GM18861 (cell line): ENCODE results near the gene ERI3.

Source experiments
- ATAC-seq: cut with Tn5 transposase; IDR thresholded peaks from one replicate; pipeline ENCODE4 v1.9.1; 2021; ENCODE audit not compliant: unreplicated experiment

The ERI3 gene

GRCh38 chr1:44263568-44264450, 91.2 kb downstream of the ERI3 start:
- ATAC-seq = no peak

GRCh38 chr1:44262816-44263567, 92.1 kb downstream of the ERI3 start:
- no peak for ATAC-seq

DNA sequence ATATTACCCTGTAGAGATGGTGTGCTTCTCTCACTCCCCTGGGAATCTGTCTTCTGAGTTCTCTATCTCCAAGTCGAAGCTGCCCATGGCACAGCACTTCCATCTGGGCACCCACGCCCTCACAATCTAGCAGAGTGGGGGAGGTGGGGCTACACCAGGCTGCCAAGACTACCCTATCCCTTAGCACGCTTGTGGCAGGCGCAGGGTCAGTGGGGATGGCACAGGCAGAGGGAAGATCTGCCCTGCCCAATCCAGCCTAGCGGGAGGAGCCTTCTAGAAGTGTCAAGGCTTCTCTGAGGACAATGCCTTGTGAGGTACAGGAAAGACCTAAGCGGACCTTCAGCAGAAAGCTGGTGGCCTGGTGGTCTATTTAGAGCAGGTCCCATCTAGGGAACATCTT, 92.6 kb downstream of the ERI3 start:
- ATAC-seq = no peak

- no peak for ATAC-seq
Observed at GRCh38 chr1:44261962-44262361, 93.1 kb downstream of the ERI3 start.

DNA sequence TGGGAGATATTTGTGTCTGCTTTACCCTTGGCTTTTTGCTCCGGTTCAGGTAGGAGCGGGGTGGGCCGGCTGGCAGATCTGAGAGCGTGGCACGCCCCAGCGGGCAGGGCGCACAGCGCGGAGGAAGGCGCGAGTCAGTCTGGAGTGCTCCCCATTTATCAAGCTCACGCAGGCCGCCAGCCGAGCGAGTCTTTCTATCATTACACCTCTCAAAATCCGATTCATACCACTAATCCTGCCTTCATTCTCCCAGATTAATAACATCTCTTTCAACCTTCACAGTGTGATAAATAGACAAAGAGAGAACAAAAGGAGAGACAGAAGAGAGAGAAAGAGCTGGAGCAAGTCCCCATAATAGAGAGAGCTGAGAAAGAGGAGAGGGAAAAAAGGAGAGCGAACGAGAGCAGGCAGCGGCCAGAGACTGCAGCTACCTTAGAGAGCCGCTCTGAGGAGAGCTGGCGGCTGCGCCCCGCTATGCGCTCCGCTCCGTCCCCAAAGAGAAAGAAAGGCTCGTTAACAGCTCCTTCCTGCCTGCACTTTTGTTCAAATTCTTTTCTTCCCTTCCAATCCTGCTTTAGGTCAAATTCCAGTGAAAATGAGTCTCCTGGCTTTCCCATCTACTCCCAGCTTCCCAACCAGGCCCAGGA, 93.8 kb downstream of the ERI3 start:
- no peak for ATAC-seq

DNA sequence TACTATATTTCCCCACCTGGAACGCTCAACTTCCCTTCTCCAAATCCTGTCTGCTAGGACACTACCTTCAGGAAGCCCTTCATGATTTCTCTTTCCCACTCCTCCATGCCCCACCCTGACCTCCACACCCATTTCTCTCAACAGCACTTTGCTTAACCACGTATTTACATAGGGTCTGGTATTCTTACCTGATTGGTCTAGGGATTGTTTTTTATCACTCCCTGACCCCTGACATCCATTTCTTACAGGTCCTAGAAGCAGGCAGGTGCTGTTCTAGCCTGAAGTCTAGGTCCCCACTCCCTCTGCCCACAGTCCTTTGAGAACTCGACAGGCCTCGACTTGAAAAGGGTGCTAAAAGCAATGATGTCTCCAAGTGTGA, 94.3 kb downstream of the ERI3 start:
- no peak for ATAC-seq

- ATAC-seq = no peak
Observed at GRCh38 chr1:44259090-44259489, 96.0 kb downstream of the ERI3 start.

GRCh38 chr1:44256762-44257554, 98.1 kb downstream of the ERI3 start:
- ATAC-seq = no peak

- no peak for ATAC-seq
Observed at GRCh38 chr1:44254392-44254910, 100.6 kb downstream of the ERI3 start.

DNA sequence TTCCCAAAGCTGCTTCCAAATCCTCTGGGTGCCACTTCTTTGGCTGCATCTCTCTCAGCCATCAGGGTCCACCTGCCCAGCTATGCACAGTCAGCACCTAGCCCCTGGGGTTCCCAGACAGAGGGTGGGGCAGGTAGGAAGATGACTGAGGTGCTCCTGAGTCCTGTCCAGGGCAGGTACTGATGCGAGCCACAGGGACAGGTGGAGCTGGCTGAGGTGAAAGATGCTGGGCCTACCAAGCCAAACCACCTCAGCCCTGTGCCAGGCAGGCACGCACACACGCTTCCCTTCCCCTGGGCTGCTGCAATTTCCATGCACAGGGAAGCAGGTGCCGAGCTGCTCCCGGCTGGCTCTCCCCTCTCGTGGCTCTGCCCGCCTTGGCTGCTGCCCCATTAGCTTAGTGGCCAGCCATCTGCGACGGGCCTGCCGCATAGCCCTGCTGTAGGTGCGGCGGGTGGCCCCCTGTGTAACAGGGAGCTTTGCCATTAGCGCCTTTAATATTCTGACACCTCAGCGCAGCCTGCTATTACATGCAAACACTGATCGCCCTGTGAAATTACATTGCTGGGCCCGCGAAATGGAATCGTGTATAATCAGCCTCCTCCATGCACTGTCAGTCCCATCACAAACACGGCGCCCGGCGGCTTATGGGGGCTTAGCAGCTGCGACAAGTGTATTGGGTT, 102.9 kb downstream of the ERI3 start:
- no peak for ATAC-seq

- no peak for ATAC-seq
Observed at GRCh38 chr1:44251486-44251885, 103.6 kb downstream of the ERI3 start.

- ATAC-seq = no peak
Observed at GRCh38 chr1:44250068-44250781, 104.8 kb downstream of the ERI3 start.

DNA sequence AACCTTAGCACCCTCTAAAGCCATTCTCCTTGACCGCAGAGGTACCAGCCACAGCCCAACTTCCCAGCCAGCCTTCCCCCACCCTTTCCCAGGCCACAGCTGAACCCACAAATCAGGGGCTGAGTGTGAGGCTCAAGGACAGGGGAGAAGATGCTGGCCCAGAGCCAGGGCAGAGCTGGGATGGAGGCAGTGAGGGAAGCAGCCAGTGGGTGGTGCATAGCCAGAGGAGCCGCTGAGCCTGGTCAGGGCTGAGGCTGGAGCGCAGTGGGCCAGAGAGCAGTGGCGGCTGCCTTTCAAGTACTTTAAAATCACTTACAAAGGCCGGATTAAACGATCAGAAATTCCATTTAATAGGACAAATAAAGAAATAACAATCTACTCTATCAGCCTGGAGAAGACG, 105.5 kb downstream of the ERI3 start:
- no peak for ATAC-seq

GRCh38 chr1:44246806-44247205, 108.3 kb downstream of the ERI3 start:
- no peak for ATAC-seq

DNA sequence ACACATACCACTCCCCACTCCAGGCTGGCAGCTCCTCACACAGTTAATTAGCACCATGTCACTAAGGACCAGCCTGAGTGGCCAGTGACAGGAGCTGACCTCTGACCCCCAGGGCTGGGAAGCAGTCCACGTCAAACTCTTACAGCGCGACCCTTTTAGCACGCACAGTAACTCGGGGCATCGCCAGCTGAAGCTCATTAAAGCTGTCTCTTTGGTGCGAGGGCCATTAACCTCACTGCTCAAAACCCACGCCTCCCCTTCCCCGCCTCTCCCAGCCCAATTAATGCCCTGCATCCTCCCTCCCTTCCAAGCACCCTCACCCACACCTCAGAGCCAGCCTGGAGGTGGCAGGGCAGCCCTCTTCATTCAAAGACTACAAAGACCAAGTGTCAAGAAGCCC, 110.1 kb downstream of the ERI3 start:
- ATAC-seq = no peak

DNA sequence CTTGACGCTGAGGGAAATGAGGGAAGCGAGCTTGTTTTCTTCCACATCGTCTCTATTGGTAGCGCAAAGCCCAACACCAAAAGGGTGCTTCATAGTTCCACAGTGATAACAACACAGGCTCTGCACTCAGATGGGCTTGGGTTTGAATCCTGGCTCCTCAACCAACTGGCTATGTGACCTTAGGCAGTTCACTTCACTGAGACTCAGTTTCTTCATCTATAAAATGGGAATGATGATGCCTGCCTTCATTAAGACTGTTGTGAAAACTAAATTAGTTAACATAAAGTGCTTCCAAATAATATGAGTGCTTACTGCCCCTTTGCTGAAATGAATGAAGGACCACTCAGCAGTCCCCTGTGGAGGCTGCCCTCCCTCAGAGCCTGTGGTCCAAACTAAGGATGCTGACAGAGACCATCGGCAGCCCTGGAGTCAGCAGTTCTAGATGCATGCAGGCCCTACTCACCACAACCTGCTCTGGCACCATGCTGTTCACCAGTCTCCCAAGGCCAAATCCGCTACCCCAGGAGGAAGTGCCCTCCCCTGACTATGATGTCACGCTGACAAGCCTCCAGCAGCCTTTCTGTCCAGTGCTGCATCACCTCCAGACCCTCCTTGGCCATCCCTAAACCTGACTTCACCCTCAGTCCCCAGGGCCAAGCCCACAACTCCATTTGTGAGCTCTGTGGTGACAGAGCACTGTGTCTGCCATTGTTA, 111.1 kb downstream of the ERI3 start:
- no peak for ATAC-seq

DNA sequence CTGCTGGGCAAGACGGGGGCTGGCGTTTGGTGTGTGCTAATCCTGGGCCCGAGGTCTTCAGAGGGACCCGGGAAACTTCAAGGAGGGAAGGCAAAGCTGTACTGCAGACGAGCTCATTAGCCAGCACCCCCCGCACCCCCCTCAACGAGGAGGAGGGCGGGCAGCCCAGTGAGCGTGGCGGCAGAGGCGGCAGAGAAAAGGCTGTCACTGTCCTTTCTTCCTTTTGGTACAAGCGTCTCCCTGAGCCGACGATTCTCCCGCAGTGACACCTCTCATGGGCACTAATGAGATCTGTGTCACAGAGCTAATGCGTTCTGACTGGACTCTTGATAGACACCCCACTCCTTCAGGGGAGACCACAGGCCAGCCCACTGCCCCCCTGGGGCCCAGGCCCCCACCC, 112.3 kb downstream of the ERI3 start:
- ATAC-seq = no peak

DNA sequence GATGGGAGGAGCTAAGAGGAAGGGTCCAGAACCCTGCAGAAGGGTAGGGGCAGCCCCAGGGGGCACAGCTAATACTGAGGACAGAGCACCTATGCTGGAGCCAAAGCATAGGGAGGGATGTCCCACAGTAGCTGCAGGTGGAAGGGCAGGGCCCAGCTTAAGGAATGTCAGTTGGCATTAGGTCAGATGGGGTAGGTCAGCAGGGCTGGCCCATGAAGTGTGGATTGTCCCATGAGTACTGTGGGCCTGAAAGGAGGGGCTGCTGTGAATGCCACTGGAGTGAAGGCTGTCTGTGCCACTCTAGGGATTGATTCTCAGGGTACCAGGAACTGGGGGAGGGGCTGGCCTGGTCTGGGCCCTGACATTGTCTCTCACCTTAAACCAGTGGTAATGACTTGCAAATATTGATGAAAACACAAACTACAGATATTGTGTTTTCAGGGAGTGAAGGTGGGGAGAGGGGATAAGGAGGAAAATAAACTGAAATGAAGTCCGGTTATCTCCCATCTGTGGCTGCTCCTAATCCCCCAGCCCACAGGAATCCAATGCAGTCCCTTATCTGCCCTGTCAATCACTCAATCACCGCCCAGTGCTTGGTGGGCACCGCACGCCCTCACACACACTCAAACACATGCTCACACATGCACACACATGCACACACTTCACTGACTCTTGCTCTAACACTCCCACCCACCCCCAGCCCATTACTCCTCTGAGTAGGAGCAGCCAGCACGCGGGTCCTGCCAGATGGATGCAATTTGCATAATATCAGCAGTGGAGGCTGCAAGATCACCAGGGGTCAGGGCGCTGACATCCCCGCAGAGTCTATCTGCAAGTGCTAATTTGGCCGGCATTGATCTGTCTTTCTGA, 114.0 kb downstream of the ERI3 start:
- no peak for ATAC-seq
